Brain microvascular endothelial cell (primary cell): Measurements from ENCODE around the gene EPHB6.

ENCODE experiments used
- DNase-seq: peaks from one replicate; pipeline ENCODE4 v3.0.0-alpha.2; 2020
- H3K27ac ChIP-seq: fragments of 250-450 bp; sonication (Bioruptor Pico); 2 replicates; pipeline ENCODE4 v1.5.1; 2020; ENCODE audit warnings: mild to moderate bottlenecking, moderate library complexity
- H3K27me3 ChIP-seq: fragments of 250-450 bp; sonication (Bioruptor Pico); replicated peaks from 2 replicates; pipeline ENCODE4 v1.5.1; 2020; ENCODE audit warnings: mild to moderate bottlenecking
- H3K36me3 ChIP-seq: fragments of 250-450 bp; sonication (Bioruptor Pico); replicated peaks from 2 replicates; pipeline ENCODE4 v1.5.1; 2020; ENCODE audit warnings: mild to moderate bottlenecking
- H3K4me3 ChIP-seq: 2 replicates; pipeline ENCODE4 v1.5.1; 2011; ENCODE audit warnings: low read depth, mild to moderate bottlenecking, control low read depth, low read length, moderate library complexity
- CTCF ChIP-seq: IDR thresholded peaks from 2 replicates; pipeline ENCODE4 v1.5.1; 2011; ENCODE audit warnings: low read depth, mild to moderate bottlenecking, moderate library complexity, low read length, control low read depth, inconsistent platforms; ENCODE audit errors: missing control alignments
- in situ Hi-C: cut with HindIII; loops from 2 replicates; pipeline ENCODE4 v1.10.0; 2017; ENCODE audit warnings: low sequenced_read_pairs, low pct_ligation_motif_present

Gene EPHB6

GRCh38 chr7:142822714-142823113, 32.2 kb upstream of the EPHB6 start:
- Histone ChIP-seq H3K4me3 (no peak overlapping the region), H3K36me3 (no peaks in the 10 kb centered on the region), H3K27me3 (no peaks in the 10 kb centered on the region), H3K27ac (no peak overlapping the region)
- DNase-seq: no peak
- no peak for TF ChIP-seq CTCF
- in situ Hi-C loops: no loop called here

GRCh38 chr7:142827951-142828500, 26.9 kb upstream of the EPHB6 start:
- in situ Hi-C loops: no loop called here
- no peaks in the 10 kb centered on the region for H3K27me3 ChIP-seq
- H3K36me3 ChIP-seq: no peaks in the 10 kb centered on the region
- TF ChIP-seq CTCF: no peak
- H3K27ac ChIP-seq: no peak overlapping the region
- no peak for DNase-seq
- no peak overlapping the region for H3K4me3 ChIP-seq

GRCh38 chr7:142832417-142832816, 22.5 kb upstream of the EPHB6 start:
- TF ChIP-seq CTCF: no peak
- no peaks in the 10 kb centered on the region for H3K36me3 ChIP-seq
- H3K27me3 ChIP-seq: no peaks in the 10 kb centered on the region
- H3K4me3 ChIP-seq: no peak overlapping the region
- no peak for DNase-seq
- H3K27ac ChIP-seq: no peak overlapping the region
- in situ Hi-C loops: no loop called here

GRCh38 chr7:142833174-142834048, 21.5 kb upstream of the EPHB6 start:
- no peaks in the 10 kb centered on the region for H3K27me3 ChIP-seq
- DNase-seq: no peak
- no peak overlapping the region for H3K27ac ChIP-seq
- no peaks in the 10 kb centered on the region for H3K36me3 ChIP-seq
- in situ Hi-C loops: no loop called here
- no peak overlapping the region for H3K4me3 ChIP-seq
- TF ChIP-seq CTCF: no peak

- Histone ChIP-seq H3K36me3 (no peaks in the 10 kb centered on the region), H3K27me3 (no peaks in the 10 kb centered on the region), H3K4me3 (no peak overlapping the region), H3K27ac (no peak overlapping the region)
- DNase-seq: no peak
- in situ Hi-C loops: no loop called here
- no peak for TF ChIP-seq CTCF
Measured at GRCh38 chr7:142835487-142835886, 19.4 kb upstream of the EPHB6 start.
